AG09319 (cell line): ENCODE results near the gene IKZF3.
"Not testable (repeated sequence)": the region's sequence is repeated elsewhere in the genome, so short reads cannot be mapped to it uniquely, and the experiment has no call there.

Source experiments
- DNase-seq: peaks from one replicate; pipeline ENCODE4 v3.0.0-alpha.2; 2010; ENCODE audit warnings: low read depth; ENCODE audit errors: extremely low read depth
- TF ChIP-seq, protein P1 (sequence below): IDR thresholded peaks from 2 replicates; pipeline ENCODE4 v1.5.1; 2011; ENCODE audit warnings: low read depth, mild to moderate bottlenecking, inconsistent platforms, low read length, moderate library complexity

Gene IKZF3

DNA sequence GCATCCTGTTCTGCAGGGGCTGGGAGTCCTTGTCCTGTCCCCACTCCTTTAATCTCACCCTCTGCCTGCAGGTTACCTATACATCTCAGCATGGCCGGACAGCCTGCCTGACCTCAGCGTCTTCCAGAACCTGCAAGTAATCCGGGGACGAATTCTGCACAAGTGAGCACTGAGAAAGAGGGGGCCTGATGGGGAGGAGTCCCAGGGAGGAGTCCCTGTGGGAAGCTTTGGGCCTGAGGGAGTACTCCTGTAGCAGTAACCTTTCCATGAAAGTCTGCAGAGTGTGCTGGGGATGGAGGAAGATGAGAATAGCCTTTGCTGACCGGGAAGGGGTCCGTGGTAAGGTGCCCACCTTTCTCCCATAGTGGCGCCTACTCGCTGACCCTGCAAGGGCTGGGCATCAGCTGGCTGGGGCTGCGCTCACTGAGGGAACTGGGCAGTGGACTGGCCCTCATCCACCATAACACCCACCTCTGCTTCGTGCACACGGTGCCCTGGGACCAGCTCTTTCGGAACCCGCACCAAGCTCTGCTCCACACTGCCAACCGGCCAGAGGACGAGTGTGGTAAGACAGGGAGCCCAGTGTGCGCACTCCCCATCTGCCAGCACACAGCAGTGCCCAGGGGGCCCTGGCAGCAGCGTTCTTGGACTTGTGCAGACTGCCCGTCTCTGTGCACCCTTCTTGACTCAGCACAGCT, 148.6 kb downstream of the IKZF3 start:
- TF ChIP-seq, protein P1, sequence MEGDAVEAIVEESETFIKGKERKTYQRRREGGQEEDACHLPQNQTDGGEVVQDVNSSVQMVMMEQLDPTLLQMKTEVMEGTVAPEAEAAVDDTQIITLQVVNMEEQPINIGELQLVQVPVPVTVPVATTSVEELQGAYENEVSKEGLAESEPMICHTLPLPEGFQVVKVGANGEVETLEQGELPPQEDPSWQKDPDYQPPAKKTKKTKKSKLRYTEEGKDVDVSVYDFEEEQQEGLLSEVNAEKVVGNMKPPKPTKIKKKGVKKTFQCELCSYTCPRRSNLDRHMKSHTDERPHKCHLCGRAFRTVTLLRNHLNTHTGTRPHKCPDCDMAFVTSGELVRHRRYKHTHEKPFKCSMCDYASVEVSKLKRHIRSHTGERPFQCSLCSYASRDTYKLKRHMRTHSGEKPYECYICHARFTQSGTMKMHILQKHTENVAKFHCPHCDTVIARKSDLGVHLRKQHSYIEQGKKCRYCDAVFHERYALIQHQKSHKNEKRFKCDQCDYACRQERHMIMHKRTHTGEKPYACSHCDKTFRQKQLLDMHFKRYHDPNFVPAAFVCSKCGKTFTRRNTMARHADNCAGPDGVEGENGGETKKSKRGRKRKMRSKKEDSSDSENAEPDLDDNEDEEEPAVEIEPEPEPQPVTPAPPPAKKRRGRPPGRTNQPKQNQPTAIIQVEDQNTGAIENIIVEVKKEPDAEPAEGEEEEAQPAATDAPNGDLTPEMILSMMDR: no peak
- no peak for DNase-seq

DNA sequence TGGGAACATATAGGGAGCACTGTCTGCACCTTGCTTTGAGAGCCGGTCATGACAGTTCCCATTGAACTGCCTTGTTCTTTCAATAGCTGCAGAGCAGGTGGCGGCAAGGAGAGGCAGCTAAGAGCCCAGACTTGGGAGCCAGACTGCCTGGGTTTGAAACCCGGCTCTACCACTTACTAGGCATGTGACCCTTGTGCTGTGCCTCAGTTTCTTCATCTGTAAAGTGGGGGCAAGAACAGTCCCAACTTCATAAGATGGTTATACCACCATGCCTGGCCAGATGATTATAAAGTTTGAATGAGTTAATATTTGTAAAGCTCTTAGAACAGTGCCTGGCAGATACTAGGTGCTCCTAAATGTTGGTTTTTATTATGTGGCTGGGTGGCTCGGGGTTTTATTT, 149.9 kb downstream of the IKZF3 start:
- no peak for DNase-seq
- TF ChIP-seq, protein P1: no peak

DNA sequence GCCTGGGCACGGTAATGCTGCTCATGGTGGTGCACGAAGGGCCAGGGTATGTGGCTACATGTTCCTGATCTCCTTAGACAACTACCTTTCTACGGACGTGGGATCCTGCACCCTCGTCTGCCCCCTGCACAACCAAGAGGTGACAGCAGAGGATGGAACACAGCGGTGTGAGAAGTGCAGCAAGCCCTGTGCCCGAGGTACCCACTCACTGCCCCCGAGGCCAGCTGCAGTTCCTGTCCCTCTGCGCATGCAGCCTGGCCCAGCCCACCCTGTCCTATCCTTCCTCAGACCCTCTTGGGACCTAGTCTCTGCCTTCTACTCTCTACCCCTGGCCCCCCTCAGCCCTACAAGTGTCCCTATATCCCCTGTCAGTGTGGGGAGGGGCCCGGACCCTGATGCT, 152.3 kb downstream of the IKZF3 start:
- TF ChIP-seq, protein P1: no peak
- DNase-seq: no peak

DNA sequence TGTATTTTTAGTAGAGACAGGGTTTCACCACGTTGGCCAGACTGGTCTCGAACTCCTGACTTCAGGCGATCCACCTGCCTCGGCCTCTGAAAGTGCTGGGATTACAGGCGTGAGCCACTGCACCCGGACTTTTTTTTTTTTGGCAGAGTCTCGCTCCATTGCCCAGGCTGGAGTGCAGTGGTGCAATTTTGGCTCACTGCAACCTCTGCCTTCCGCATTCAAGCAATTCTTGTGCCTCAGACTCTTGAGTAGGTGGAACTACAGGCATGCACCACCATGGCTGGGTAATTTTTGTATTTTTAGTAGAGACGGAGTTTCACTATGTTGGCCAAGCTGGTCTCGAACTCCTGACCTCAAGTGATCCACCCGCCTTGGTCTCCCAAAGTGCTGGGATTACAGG, 153.0 kb downstream of the IKZF3 start:
- not testable (repeated sequence) for DNase-seq

DNA sequence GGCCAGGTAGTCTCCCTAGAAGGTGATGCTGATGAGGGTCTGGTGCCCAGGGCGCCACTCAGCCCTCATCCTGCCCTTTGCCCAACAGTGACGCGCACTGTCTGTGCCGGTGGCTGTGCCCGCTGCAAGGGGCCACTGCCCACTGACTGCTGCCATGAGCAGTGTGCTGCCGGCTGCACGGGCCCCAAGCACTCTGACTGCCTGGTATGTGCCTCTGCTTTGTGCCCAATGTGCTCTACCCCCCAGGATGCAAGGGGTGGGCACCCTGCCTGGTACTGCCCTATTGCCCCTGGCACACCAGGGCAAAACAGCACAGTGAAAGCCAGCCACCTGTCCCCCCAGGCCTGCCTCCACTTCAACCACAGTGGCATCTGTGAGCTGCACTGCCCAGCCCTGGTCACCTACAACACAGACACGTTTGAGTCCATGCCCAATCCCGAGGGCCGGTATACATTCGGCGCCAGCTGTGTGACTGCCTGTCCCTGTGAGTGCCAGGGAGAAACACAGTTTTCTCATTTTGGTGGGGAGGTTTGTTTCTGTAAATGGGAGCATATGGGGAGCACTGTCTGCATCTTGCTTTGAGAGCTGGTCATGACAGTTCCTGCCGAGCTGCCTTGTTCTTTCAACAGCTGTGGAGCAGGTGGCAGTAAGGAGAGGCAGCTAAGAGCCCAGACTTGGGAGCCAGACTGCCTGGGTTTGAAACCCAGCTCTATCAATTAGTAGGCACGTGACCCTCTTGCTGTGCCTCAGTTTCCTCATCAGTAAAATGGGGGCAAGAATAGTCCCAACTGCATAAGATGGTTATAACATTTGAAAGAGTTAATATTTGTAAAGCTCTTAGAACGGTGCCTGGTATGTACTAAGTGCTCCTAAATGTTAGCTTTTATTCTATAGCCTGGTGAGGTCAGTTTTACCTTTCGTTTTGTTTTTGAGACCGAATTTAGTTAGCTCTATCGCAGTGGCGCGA, 153.8 kb downstream of the IKZF3 start:
- no peak for DNase-seq
- TF ChIP-seq, protein P1: no peak

DNA sequence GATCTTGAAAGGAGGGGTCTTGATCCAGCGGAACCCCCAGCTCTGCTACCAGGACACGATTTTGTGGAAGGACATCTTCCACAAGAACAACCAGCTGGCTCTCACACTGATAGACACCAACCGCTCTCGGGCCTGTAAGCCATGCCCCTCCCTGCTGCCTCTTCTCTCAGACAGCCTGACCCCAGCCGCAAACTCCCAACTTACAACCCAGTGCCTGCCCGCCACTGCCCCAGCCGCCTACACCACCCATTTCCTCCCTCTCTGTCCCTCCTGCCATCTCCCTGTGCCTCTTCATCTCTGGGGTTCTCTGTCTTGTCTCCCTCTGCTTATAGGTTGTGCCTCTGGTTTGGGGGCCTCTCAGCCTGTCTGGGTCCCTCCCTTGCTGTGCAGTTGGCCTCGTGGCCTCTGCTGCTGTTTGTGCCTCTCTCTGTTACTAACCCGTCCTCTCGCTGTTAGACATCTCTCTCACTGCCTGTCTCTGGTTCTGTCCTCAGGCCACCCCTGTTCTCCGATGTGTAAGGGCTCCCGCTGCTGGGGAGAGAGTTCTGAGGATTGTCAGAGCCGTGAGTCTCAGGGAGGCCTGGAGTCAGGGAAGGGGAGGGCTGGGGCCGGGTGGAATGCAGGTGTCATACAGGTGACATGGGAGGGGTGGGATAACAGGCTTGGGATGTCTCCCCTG, 154.7 kb downstream of the IKZF3 start:
- no peak for DNase-seq
- TF ChIP-seq, protein P1: no peak
